ENCODE results near the gene CLBA1. TPM values are rescaled to one million over a fixed set of nuclear protein-coding genes. Genes with fewer than 3 reads are reported as not detected.

Gene CLBA1
- total RNA-seq, 2 experiments from 2014 or later: 0.47 to 0.67 TPM

- Mint-ChIP-seq H3K36me3 (ENCODE audit: low read depth) (no peaks in the 10 kb centered on the region), H3K27ac (no peak overlapping the region), H3K4me3 (no peak overlapping the region), H3K27me3 (peaks cover 6% of the 10 kb centered on the region), H3K9me3 (no peaks in the 10 kb centered on the region), H3K4me1 (ENCODE audit: low read depth) (no peaks in the 10 kb centered on the region)
- intact Hi-C loops (cut with micrococcal nuclease): no loop called here
- ChIA-PET POLR2A (no interaction called here), CTCF (interaction anchor here (0.7 kb wide), 1 partner anchor 16 kb away, joined by 3 read pairs; no protein-coding TSS in a partner anchor)
- TF ChIP-seq, protein P1, sequence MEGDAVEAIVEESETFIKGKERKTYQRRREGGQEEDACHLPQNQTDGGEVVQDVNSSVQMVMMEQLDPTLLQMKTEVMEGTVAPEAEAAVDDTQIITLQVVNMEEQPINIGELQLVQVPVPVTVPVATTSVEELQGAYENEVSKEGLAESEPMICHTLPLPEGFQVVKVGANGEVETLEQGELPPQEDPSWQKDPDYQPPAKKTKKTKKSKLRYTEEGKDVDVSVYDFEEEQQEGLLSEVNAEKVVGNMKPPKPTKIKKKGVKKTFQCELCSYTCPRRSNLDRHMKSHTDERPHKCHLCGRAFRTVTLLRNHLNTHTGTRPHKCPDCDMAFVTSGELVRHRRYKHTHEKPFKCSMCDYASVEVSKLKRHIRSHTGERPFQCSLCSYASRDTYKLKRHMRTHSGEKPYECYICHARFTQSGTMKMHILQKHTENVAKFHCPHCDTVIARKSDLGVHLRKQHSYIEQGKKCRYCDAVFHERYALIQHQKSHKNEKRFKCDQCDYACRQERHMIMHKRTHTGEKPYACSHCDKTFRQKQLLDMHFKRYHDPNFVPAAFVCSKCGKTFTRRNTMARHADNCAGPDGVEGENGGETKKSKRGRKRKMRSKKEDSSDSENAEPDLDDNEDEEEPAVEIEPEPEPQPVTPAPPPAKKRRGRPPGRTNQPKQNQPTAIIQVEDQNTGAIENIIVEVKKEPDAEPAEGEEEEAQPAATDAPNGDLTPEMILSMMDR (IDR thresholded peaks at IDR 0.05): no peak
- DNase-seq (no peak), ATAC-seq (no peak)
These were observed 28.2 kb upstream of the CLBA1 start for GRCh38 chr14:104957146-104958113.

- H3K27me3 Mint-ChIP-seq: peaks cover 11% of the 10 kb centered on the region
- POLR2A ChIA-PET: no interaction called here
- no peaks in the 10 kb centered on the region for H3K4me1 Mint-ChIP-seq (ENCODE audit: low read depth)
These were observed 21.0 kb upstream of the CLBA1 start for GRCh38 chr14:104964546-104964945.

DNA sequence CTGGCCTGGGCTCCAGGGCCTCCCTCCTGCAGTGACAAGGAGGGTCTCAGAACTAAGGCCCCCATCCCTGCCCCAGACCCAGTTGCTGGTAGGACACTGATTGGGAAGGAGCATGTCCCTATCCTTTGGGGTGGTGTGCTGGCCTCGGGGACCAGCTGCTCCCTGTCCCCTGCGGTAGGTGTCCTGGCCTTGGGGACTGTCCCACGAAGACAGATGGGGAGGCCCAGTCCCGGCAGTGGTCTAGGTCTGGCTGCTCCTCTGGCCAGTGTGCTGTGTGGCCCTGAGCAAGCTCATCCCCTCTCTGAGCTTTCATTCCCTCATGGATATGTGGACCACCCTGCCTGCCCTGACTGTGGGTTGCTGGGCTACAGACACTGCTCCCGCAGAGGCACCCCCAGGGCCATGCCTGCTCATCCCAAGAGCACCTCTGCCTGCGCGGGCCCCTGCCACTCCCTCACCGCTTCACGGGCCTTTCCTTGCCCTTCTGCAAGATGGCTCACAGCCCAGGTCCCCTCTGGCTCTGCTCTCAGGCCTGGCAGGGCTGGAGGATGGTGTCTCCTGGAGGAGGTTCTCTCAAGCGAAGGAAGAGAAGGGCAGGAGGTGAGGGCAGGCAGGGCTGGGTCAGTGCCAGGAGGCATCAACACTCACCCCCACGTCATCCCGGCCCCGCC lies 19.9 kb upstream of the CLBA1 start:
- Mint-ChIP-seq H3K27ac (no peak overlapping the region), H3K4me3 (no peak overlapping the region), H3K9me3 (no peaks in the 10 kb centered on the region), H3K27me3 (peaks cover 11% of the 10 kb centered on the region), H3K4me1 (ENCODE audit: low read depth) (no peaks in the 10 kb centered on the region), H3K36me3 (ENCODE audit: low read depth) (no peaks in the 10 kb centered on the region)
- ChIA-PET CTCF (interaction anchor here (0.8 to 1.2 kb wide), 3 partner anchors 10 to 80 kb away, joined by 3 to 6 read pairs (median 3); no protein-coding TSS in a partner anchor), POLR2A (no interaction called here)
- intact Hi-C loops (cut with micrococcal nuclease): no loop called here
- TF ChIP-seq, protein P1 (IDR thresholded peaks at IDR 0.05): no peak
- ATAC-seq: no peak
- no peak for DNase-seq

More at GRCh38 chr14:104964546-104964945, 21.0 kb upstream of the CLBA1 start:
- ATAC-seq (no peak), DNase-seq (no peak)
- TF ChIP-seq, protein P1 (IDR thresholded peaks at IDR 0.05): no peak
- CTCF ChIA-PET: interaction anchor here (0.8 to 1.4 kb wide), 5 partner anchors 9 to 82 kb away, joined by 3 to 6 read pairs (median 4); no protein-coding TSS in a partner anchor
- Mint-ChIP-seq H3K4me3 (no peak overlapping the region), H3K36me3 (ENCODE audit: low read depth) (no peaks in the 10 kb centered on the region), H3K9me3 (no peaks in the 10 kb centered on the region), H3K27ac (no peak overlapping the region)
- intact Hi-C loops (cut with micrococcal nuclease): no loop called here

- H3K4me1 Mint-ChIP-seq (ENCODE audit: low read depth): no peaks in the 10 kb centered on the region
- ChIA-PET POLR2A (no interaction called here), CTCF (no interaction called here)
- peaks cover 11% of the 10 kb centered on the region for H3K27me3 Mint-ChIP-seq
- no peaks in the 10 kb centered on the region for H3K9me3 Mint-ChIP-seq
- H3K27ac Mint-ChIP-seq: no peak overlapping the region
- TF ChIP-seq, protein P1 (IDR thresholded peaks at IDR 0.05): no peak
- H3K36me3 Mint-ChIP-seq (ENCODE audit: low read depth): no peaks in the 10 kb centered on the region
- ATAC-seq (no peak), DNase-seq (no peak)
- intact Hi-C loops (cut with micrococcal nuclease): no loop called here
- no peak overlapping the region for H3K4me3 Mint-ChIP-seq
These were observed 19.2 kb upstream of the CLBA1 start for GRCh38 chr14:104966261-104966865.

Measured in activated CD8-positive, alpha-beta T cell treated with anti-CD3 and anti-CD28 coated beads for 36 hours (primary cell).